Measurements from ENCODE around the gene ARSG.

DNA sequence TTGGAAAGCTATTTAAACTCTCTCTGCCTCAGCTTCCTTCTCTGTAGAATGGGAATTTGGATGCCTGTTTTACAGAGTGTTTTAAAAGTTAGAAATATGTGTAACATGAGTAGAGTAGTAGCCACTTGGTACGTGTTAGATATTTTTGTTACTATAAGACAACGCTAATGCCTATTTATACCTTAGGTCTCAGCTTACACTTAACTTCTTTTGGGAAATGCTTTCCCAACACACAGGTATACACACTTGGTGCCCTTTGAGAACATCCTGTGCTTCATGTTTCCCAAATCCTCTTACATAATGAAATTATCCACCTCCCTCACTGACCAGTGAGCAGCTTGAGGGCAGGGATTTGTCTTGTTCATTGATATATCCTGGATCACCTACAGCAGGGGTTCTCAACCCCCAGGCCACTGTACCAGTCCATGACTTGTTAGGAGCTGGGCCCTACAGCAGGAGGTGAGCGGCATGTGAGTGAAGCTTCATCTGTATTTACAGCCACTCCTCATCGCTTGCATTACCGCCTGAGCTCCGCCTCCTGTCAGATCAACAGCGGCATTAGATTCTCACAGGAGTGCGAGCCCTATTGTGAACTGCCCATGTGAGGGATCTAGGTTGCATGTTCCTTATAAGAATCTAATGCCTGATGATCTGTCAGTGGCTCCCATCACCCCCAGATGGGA lies 33.5 kb downstream of the ARSG start:
- TF ChIP-seq, protein P1, sequence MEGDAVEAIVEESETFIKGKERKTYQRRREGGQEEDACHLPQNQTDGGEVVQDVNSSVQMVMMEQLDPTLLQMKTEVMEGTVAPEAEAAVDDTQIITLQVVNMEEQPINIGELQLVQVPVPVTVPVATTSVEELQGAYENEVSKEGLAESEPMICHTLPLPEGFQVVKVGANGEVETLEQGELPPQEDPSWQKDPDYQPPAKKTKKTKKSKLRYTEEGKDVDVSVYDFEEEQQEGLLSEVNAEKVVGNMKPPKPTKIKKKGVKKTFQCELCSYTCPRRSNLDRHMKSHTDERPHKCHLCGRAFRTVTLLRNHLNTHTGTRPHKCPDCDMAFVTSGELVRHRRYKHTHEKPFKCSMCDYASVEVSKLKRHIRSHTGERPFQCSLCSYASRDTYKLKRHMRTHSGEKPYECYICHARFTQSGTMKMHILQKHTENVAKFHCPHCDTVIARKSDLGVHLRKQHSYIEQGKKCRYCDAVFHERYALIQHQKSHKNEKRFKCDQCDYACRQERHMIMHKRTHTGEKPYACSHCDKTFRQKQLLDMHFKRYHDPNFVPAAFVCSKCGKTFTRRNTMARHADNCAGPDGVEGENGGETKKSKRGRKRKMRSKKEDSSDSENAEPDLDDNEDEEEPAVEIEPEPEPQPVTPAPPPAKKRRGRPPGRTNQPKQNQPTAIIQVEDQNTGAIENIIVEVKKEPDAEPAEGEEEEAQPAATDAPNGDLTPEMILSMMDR (optimal IDR thresholded peaks at IDR 0.05 in 1 of 3, IDR thresholded peaks at IDR 0.05 in 1 of 3, conservative IDR thresholded peaks at IDR 0.05 in 1 of 3; ENCODE audit: extremely low read depth in 1 of 3, insufficient read depth in 2 of 3, low read length in 3 of 3), result no peak
- no peak for TF ChIP-seq EZH2 (IDR thresholded peaks at IDR 0.05; ENCODE audit: low read length)
